GOT3 (cell line): Measurements from ENCODE around the gene RNU2-1.
"Not testable (repeated sequence)": the region's sequence is repeated elsewhere in the genome, so short reads cannot be mapped to it uniquely, and the experiment has no call there.

Source experiments
- DNase-seq: peaks from one replicate; lab custom pipeline; 2025; ENCODE audit warnings: mixed read lengths; lab: John Stamatoyannopoulos, UW

Gene RNU2-1

GRCh38 chr17:43233877-43234276, at the start of gene RNU2-1:
RNU2-1 (minus strand) TSS chr17:43233977.
- DNase-seq, result not testable (repeated sequence)

- not testable (repeated sequence) for DNase-seq
These were observed 39.1 kb upstream of the RNU2-1 start for GRCh38 chr17:43272914-43273313.

- not testable (repeated sequence) for DNase-seq
These were observed 38.7 kb upstream of the RNU2-1 start for GRCh38 chr17:43272483-43272882.

- not testable (repeated sequence) for DNase-seq
These were observed 37.1 kb upstream of the RNU2-1 start for GRCh38 chr17:43270552-43271504.

GRCh38 chr17:43246456-43246855, 12.7 kb upstream of the RNU2-1 start:
- DNase-seq, result not testable (repeated sequence)

GRCh38 chr17:43240596-43241352, 7.0 kb upstream of the RNU2-1 start:
- DNase-seq, result not testable (repeated sequence)

GRCh38 chr17:43239597-43239996, 5.8 kb upstream of the RNU2-1 start:
- DNase-seq, result not testable (repeated sequence)

GRCh38 chr17:43233263-43233662, 514 bp downstream of the RNU2-1 start:
- DNase-seq, result not testable (repeated sequence)

- not testable (repeated sequence) for DNase-seq
These were observed 1.6 kb downstream of the RNU2-1 start for GRCh38 chr17:43232021-43232699.

GRCh38 chr17:43231205-43232020, 2.4 kb downstream of the RNU2-1 start:
- not testable (repeated sequence) for DNase-seq

- DNase-seq, result not testable (repeated sequence)
These were observed 5.6 kb downstream of the RNU2-1 start, which contains the start of gene CCDC200 for GRCh38 chr17:43228020-43228782. CCDC200 (minus strand) TSS chr17:43228623; CDS start chr17:43228554, 69 bp downstream.

- DNase-seq, result no peak
These were observed 7.4 kb downstream of the RNU2-1 start for GRCh38 chr17:43226393-43226792.

GRCh38 chr17:43224146-43224705, 9.6 kb downstream of the RNU2-1 start:
- no peak for DNase-seq

GRCh38 chr17:43220511-43221125, 13.2 kb downstream of the RNU2-1 start:
- DNase-seq, result no peak

- no peak for DNase-seq
These were observed 13.9 kb downstream of the RNU2-1 start for GRCh38 chr17:43219746-43220380.

- no peak for DNase-seq
These were observed 14.8 kb downstream of the RNU2-1 start for GRCh38 chr17:43219001-43219400.

GRCh38 chr17:43217614-43218087, 16.1 kb downstream of the RNU2-1 start:
- DNase-seq, result no peak

- DNase-seq, result no peak
These were observed 16.8 kb downstream of the RNU2-1 start for GRCh38 chr17:43216762-43217613.
